HG03354 (cell line): ENCODE data around the gene KMT2C.

Experiments
- ATAC-seq: cut with Tn5 transposase; IDR thresholded peaks from one replicate; pipeline ENCODE4 v1.9.1; 2021; ENCODE audit warnings: mild to moderate bottlenecking; ENCODE audit not compliant: unreplicated experiment, poor library complexity, severe bottlenecking

Gene KMT2C

DNA sequence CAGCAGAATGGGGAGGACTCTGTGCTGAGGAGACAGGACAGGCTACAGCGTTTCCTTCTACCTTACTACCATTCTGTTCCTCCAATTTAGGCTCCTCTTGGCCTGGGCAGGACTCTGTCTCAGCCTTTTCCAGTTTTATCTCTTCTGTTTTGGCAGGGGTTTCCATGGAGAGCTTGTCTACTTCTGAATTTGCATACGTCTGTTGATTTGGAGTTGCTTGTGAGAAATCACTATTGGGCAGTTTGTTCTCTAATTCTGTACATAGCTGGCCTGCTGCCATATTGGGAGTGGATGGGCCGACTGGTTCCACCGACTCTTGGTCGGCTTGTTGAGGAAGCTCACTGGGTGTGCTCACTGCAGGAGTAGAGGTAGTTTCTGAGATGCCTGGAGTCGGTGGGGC, 273.5 kb downstream of the KMT2C start:
- no peak for ATAC-seq

DNA sequence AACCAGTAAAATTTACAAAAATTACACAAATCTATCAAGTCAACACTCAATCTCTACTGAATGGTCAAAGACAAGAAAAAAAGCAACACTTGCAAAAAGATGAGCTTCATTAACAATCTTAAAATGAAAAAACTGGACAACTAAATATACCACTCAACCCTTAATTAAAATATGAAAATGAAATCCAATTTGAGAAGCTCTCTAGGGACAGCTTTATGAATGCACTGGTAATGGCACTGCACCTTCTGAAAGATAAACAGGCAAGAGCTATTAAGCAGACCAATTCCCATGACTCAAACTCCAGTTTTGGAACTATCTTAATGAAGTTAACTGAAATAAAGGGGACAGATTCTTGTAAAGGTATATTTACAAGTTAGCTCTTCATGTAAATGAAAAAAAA, 274.6 kb downstream of the KMT2C start:
- ATAC-seq = no peak

DNA sequence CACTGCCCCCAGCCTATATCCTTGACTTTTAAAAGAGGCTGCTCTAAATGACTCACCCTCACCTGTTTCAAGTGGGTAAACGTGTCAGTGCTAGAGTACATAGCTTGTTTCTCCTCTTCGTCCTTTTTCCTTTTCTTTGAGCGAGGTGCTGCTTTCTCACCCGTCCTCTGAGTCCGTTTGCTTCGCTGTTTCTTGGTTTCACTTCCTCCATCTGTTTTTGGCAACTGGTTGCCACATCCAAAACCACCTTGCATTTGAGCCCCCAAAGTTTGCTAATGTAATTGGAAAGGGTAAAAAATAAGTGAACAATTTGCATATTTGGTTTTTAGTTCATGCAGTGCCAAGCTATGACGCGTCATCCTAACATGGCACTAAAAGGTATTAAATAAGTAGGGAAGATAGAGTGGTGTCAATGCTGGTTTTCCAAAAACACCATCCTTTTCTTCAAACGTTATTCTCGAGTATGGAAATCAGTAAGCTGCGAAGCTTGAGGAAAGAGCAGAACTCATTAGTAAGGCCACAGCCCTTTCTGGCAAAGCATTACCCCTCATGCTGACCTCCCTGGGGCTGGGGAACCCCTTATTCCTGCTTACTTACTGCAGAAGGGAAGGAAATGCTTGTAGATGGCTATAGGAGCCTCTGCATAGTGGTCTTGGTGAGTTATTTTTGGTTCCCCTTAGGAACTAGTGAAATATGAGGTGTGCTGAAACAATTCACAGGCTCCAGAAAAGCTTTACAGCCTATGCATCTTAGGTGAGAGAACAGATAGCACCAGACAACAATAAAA, 276.8 kb downstream of the KMT2C start:
- peak; percentile 93 for ATAC-seq

DNA sequence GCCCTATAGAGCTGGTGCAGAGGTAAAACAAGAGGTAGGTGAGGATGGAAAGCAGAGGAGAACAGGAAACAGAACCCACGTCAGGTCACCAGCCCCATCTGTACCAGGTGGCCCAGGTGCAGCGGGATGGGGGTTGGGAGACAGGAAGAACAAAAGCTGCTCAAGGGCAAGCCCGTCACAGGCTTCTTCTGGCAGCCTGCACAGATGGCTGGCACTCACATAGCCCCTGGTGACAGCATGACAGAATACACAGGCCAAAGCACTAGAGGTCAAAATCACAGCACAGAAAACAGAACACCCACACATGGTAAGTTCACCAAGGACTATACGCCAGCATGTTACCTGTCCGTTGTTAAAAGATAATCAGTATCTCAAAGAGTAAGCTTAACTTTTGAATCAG, 283.5 kb downstream of the KMT2C start:
- ATAC-seq = no peak

DNA sequence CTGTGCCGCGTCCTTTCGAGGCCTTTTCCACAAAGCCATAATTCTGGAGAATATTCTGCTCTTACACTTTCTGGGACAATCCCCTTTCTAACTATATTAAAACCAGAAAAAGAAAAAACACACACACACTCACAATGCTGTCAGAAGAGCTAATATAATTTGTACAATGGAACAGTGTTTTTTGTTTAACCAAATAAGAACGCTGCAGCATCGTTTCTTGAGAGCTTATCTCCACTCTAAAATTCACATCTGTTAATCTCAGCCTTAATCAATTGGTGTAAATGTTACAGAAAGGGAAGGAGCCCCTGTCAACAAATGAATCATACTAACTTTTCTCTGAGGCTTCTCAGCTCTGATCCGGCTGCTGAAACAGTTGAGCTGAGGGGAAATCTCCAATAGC, 286.4 kb downstream of the KMT2C start:
- no peak for ATAC-seq

DNA sequence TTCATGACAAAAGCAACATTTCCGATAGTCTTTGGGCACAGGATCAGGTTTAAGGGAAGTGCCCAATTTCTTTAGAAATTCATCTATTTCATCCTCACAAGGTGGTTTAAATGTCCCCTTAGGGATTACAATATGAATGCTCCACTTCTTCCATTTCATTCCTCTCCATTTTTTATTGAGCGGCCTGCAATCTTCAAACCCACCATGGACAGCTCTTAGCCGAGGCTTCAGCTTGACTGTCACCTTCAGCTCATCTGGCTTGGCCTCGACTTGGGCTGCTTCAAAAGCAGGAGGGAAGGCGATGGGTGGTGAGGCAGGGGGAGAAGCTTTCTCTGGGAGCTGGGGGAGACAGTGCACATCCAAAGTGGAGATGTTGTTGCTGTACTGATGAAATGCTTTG, 287.1 kb downstream of the KMT2C start:
- no peak for ATAC-seq

DNA sequence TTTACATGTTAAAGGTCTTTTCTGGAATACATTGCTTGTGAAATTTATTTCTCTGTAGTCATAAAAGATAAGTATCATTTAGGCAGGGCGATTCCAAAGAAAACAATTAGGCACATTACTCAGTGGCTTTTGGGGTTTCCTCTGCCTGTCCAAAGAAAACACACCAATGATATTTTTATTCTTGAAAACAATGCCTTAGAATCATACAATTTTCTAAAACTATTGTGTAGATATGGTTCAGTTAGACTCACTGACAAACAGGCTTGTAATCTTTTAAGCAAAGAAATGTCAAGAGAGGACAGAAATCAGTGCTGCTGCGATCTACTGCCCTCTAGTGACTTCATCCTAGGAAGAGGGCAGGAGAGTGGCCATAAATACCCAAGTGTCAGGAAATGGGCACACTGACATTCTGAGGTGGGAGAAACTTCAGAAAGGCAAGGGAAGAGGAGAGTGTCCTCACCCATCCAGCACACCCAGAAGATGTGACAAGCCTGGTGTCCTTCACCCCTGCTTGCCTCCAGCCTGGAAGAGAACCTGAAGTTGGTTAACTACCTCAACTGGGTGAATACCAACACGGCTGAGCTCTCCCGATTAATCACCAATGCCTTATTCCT, 289.8 kb downstream of the KMT2C start:
- no peak for ATAC-seq

DNA sequence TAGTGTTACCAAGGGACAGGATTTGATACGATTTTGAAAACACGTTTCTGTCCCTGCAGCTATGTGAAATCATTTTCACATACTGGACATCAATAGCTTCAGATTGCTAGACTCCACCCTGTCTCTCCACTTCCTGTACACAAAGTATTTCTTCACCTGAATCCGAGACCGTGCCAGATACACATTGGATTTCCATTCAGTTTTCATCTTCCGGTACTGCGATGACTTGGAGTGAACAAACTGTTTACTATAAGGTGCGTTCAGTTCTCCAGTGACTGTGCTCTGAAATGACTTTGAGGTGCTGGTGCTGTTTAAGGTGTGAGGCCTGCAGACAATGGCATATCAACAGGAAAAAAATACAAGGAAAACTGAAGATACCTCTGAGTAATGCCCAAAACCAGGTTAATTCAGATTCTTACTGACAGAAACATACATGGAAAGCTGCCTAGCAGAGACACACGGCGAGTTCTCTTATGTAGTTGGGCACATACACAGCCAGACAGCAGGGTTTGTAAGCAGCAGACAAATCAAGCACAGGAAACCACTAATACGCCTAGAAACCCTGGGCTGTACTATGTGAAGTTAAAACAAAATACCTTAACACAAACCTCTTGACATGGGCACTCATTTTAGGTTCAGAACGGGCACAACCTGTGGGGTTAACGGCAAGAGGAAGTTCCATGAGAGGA, 291.1 kb downstream of the KMT2C start:
- ATAC-seq = no peak

DNA sequence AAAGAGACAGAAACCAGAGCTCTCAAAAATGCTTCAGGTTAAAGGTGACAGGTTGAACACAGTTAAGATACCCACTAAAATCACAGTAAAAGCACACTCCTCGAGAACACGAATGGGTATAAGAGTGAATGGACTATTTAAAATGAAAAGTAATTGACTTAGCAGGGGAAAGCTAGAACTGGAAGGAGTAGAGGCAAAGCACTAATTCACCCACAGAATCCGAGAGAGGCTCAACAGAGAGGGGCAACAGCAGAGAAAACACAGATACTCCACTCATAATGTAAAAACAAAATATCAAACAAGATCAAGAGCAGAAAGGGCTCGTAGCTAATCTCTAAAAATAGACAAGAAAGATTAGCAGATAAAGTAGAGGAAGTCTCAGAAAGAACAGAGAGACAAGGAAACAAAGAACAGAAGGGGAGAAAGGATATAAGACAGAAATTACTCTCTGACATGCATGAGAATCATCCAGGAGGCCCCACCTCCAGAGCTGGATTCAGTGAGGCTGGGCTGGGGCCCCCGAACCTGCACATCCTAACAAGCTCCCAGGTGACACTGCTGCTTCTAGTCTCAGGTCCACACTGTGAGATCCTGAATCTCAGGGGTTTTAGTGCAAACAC, 292.7 kb downstream of the KMT2C start:
- no peak for ATAC-seq

DNA sequence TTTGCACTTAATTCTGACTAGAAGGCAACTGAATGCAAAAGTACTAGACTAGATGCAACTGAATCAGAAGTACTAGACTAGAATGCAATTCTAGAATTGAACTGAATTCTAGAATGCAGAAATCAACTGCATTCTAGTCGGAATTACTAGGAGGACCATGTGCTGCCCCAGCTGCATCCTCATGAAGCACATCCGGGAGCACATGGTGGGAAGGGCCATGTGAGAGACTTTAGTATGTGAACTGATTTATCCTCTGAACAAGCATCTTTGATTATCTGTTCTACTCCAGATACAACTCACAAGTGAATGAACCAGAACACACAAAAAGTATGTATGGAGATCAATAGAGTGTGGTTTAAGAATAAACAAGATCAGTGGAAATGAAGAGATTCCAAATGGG, 295.2 kb downstream of the KMT2C start:
- no peak for ATAC-seq

DNA sequence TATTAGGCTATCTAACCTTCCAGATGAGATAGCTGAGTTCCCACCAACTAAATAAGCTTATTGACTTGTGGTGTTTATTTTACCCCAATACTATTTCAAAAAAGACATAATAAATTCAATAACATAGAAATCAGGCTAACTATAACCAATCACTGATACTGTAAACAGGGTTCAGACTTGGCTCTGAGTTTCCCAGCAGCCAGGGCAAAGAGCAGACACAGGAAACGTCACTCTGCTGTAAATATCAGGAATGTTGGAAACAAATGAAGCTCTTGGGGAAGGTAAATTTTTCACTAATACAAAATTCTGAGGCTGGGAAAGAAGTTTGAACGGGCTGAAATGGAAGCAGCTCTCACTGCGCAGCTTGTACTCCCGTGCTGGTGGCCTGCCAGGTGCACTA, 295.7 kb downstream of the KMT2C start:
- ATAC-seq = no peak

DNA sequence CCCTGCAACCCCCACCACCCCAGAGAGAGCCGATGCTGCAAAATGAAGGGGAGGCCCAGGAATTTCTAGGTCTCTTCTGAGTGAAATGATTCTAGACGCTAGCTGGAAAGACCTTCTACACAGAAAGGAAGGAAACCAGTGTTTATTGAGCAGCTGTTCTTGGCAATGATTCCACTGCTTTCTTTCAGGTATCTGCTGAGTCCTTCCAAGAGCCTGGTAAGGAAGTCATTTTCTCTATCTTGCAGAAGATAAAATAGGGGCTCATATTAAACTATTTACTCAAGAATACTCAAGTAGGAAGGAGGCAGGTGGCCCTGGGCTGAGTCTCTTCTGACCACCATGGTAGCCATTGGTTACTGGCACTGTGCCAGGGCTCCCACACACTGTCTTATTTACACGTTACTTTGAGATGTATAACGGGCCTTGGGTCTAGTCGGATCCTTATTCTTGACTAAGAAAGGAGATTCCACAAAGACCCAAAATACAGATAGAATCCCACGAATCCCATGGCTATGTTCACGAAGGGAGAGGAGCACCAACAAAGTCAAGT, 298.3 kb downstream of the KMT2C start:
- ATAC-seq = no peak

DNA sequence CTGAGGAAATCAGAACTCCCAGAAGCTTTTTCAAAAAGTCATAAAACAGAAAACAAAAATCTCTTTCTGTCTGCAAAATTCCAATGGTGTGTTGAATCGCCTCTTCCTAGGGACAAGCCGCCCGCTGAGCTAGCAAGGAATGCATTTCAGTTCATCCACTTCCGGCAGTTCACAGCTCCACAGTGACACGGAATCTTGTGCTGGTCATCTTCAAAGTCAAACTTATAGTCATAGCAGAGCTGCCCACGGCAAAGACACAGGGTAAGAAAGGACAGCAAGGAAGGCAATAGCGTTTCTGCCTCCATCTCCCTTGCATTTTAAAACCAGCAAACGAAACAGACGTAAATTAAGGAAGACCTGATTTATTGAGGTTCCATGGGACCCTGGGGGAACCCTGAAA, 299.1 kb downstream of the KMT2C start:
- no peak for ATAC-seq

DNA sequence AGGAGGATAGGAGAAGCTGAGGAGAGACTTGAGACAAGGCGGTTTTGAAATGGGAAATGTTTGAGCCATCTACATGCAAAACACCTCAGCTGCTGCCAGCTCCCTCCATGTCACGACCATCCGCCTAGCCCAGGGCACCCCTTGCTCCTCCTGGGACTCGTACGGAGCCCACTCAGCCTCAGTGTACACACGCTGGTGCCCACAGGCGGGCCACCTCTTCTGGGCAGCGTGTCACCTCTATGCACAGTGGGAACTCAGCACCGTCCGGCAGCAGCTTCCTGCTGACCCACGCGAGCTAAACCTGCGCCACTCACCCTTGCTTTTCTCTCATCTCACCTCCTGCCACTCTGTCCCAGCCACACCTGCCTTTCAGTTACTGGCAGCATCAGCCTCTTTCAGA, 302.0 kb downstream of the KMT2C start:
- ATAC-seq = no peak

DNA sequence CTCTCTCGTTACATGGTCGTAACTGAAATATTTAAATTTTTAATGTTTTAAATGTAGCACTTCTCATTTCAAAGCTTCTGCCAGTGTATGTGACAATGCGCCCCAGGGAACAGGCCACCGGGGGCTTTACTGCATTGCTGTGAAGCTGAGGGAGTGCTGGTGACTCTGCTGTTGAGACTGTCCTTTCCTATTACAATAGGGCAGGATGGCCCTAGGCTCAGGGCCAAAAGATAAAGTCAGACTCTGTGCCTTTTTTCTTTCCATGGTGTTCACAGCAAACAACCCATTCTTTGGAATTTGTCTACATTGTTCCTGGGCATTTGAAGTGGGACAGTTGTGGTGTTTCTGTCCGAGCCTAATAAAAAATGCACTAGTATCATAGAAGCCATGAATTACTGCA, 303.0 kb downstream of the KMT2C start:
- ATAC-seq = no peak

DNA sequence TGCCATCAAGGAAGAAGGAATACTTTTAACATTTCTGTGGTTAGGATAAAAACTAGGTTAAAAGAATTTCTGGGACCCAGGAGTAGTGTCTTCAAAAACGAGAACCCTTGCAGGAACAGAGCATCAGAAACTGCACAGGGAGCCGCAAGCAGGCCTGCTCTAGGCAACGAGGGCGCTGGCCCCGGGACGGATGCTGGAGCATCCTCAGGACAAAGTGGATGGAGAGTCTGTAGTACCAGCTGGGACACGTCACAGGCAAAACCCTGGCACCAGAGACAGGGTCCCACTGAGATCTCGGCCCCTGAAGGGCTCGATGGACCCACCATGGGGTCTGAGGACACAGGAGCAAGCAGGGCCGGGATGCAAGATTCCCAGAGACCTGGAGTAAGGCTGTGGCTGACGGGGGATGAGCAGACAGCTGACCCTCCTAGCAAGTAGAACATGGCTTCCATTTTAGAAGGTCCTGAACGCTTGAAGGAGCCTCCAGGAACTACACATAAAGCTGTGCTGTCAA, 303.8 kb downstream of the KMT2C start:
- no peak for ATAC-seq

DNA sequence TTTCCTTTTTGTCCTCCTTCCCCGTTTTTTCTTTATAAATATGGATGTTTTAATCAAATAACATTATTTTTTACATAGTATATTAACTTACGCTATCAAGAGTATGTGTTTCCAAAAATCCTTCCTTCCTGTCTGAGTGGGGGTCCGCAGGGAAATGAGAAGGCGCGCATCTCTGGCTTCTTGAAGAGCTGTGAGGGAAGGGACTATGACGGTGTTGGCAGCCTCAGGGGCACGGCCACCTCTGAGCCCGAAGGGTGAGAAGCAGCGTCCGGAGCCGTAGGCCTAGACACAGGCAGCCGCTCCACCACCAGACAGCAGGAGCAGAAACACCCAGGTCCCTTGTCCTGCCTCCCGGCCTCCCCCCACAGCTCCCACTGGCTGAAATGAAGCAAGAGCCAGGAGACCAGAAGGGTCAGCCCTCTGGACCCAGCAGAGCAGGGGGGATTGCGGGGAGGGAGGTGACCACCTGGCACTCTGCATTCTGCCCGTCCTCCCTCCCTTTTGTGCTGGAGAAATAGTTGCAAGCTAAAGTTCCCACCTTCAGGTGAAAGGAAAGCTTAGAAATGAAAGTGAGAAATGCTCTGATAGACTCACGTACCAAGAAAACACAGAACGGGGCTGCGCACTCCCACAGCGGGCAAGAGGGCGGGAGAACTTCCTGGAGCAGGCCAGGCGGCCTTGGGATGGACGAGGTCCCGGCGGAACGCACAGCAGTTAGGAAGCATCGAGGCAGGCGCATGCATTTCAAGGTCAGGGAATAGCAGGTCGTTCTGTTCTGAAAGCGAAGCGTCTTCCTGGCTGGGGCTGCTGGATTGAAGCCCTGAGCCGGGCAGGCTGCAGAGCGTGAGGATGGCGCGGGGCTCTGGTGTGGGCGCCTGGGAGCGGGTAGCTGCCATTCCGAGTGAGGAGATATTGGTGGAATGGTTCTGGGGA, 304.9 kb downstream of the KMT2C start:
- ATAC-seq = no peak

DNA sequence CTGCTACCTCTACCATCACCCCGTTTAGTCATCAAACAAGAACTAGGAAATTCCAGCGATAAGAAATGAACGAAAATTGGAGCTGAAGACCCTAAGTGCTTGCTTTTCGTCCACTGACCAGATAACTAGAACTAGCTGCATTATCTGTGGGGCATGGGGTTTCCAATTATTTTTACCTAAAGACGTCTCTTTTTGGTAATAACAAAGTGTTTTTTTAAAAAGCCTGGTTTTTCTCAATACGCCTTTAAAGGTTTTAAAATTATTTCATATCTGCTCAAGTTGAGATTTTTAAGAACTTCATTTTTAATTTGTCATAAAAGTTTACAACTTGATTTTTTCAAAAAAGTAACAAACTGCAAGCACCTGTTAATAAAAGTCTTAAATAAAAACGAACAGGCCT, 306.1 kb downstream of the KMT2C start:
- no peak for ATAC-seq

DNA sequence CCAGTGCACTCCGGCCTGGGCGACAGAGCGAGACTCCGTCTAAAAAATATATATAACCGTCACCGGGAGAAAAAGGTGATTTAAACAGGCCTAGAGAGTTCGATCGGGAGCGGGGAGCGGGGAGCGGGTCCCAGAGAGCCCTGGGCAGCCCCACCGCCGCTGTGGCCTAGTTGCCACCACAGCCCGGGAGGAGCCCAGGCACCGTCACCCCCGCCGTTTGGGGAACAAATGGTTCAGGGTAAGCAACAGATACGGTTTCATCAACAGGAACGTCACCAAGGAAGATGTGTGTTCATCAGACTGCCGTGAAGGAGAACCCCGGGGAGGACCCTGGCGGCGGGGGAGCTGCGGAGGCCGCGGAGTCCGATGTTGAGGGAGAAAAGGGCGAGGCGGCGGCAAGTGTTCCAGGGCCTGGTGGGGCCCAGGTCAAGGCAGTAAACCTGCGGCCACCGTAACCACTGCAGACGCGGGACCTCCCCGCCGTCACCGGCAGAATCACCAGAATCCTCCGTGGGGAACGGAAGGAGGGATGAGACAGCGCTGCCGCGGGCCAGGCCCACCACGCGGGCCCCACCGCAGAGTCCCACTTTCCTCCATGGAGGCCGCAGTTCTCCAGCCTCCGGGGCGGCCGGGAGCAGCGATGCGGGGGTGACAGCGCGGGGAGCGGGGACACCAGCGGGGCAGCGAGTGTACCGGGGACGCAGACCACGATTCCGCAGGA, 306.9 kb downstream of the KMT2C start:
- ATAC-seq = no peak
